Uterus (tissue), 4 donors: ENCODE data around the gene CHST15. TPM values are rescaled to one million over a fixed set of nuclear protein-coding genes. Genes with fewer than 3 reads are reported as not detected.
A peak's percentile ranks its signal among the peaks of the same experiment; 100 is the strongest.

ENCODE experiments used
- DNase-seq, 2 donors: peaks; one replicate each; pipeline ENCODE4 v3.0.0-alpha.2; 2019 to 2020
- H3K27ac ChIP-seq, 2 donors: fragments of 200-600 bp; sonication (generic); 1 replicate in 1 of 2; 2 replicates in 1 of 2; pipeline ENCODE4 v1.5.1; 2016 to 2018
- H3K27me3 ChIP-seq, 2 donors: fragments of 200-600 bp; sonication (generic); one replicate each; pipeline ENCODE4 v1.5.1; 2018 to 2019; ENCODE audit warnings: control low read depth in 1 of 2
- H3K36me3 ChIP-seq, 2 donors: fragments of 200-600 bp; sonication (generic); one replicate each; pipeline ENCODE4 v1.5.1; 2019; ENCODE audit warnings: control low read depth in 1 of 2
- H3K4me1 ChIP-seq, 2 donors: fragments of 200-600 bp; sonication (generic); one replicate each; pipeline ENCODE4 v1.5.1; 2018 to 2019; ENCODE audit warnings: control low read depth in 1 of 2
- H3K4me3 ChIP-seq, 2 donors: fragments of 200-600 bp; sonication (generic); 1 replicate in 1 of 2; 2 replicates in 1 of 2; pipeline ENCODE4 v1.5.1; 2018 to 2019; ENCODE audit warnings: mild to moderate bottlenecking in 1 of 2
- H3K9me3 ChIP-seq, 2 donors: fragments of 200-600 bp; sonication (generic); one replicate each; pipeline ENCODE4 v1.5.1; 2019; ENCODE audit warnings: control low read depth in 1 of 2
- CTCF ChIP-seq, 4 experiments: fragments of 200-600 bp in 2 of 4; fragments of 450-650 bp in 2 of 4; sonication (generic) in 2 of 4; IDR thresholded peaks; one replicate each; pipeline ENCODE4 v1.5.1; 2016 to 2019; ENCODE audit warnings: antibody characterized with exemption in 4 of 4, mild to moderate bottlenecking in 2 of 4, moderate library complexity in 1 of 4
- POLR2A ChIP-seq, 2 donors: fragments of 450-650 bp; IDR thresholded peaks; one replicate each; pipeline ENCODE4 v1.6.1; 2016; ENCODE audit warnings: antibody characterized with exemption in 2 of 2, mild to moderate bottlenecking in 1 of 2, moderate library complexity in 1 of 2
- intact Hi-C: fragments of 100-400 bp; cut with DNase I; formaldehyde crosslinking; loops from one replicate; pipeline ENCODE4 v1.15.1; 2023; ENCODE audit warnings: low total_unique reads
- total RNA-seq, 4 donors: library from RNA; depleted of rRNA in 3 of 4; stranded (reverse); fragments of >200 nt in 3 of 4; gene quantifications; one replicate each; pipeline versions ENCODE4 v1.1.0 to v1.2.4, GENCODE V29; 2014 to 2023
- donor health status: DM: yes; HTN: yes; CAD: no.

The CHST15 gene
- total RNA-seq, 4 donors from 2014 or later = 9.7 to 28.5 (median 17.8) TPM

- H3K4me1 ChIP-seq = no peaks in the 10 kb centered on the region
- H3K27ac ChIP-seq = peak overlapping the region; percentile 58 to 71
- peak overlapping the region in 1 of 2 donors; percentile 11 for H3K4me3 ChIP-seq
- no peaks in the 10 kb centered on the region for H3K27me3 ChIP-seq
- peak; percentile 53 to 71 for DNase-seq
- intact Hi-C loops = no loop called here
- no peaks in the 10 kb centered on the region for H3K9me3 ChIP-seq
- no peaks in the 10 kb centered on the region for H3K36me3 ChIP-seq
- TF ChIP-seq POLR2A (IDR thresholded peaks at IDR 0.05) = no peak
- TF ChIP-seq CTCF (IDR thresholded peaks at IDR 0.05) = no peak
These were observed 29.4 kb downstream of the CHST15 start for GRCh38 chr10:124063750-124064603.

- Histone ChIP-seq H3K4me3 (no peak overlapping the region), H3K36me3 (no peaks in the 10 kb centered on the region), H3K27ac (peak overlapping the region; percentile 58 to 71), H3K4me1 (no peaks in the 10 kb centered on the region), H3K27me3 (no peaks in the 10 kb centered on the region), H3K9me3 (no peaks in the 10 kb centered on the region)
- TF ChIP-seq POLR2A (IDR thresholded peaks at IDR 0.05) = no peak
- no peak for TF ChIP-seq CTCF (IDR thresholded peaks at IDR 0.05)
- intact Hi-C loops = no loop called here
- no peak for DNase-seq
These were observed 31.0 kb downstream of the CHST15 start for GRCh38 chr10:124062390-124062789.

GRCh38 chr10:124061030-124061429 is 32.4 kb downstream of the CHST15 start:
- no peaks in the 10 kb centered on the region for H3K4me1 ChIP-seq
- no peaks in the 10 kb centered on the region for H3K9me3 ChIP-seq
- H3K27ac ChIP-seq = no peak overlapping the region
- TF ChIP-seq POLR2A (IDR thresholded peaks at IDR 0.05) (no peak), CTCF (IDR thresholded peaks at IDR 0.05) (no peak)
- H3K27me3 ChIP-seq = no peaks in the 10 kb centered on the region
- no peaks in the 10 kb centered on the region for H3K36me3 ChIP-seq
- intact Hi-C loops = no loop called here
- no peak for DNase-seq
- H3K4me3 ChIP-seq = no peak overlapping the region

- Histone ChIP-seq H3K9me3 (no peaks in the 10 kb centered on the region), H3K4me1 (no peaks in the 10 kb centered on the region), H3K36me3 (no peaks in the 10 kb centered on the region), H3K27ac (no peak overlapping the region), H3K4me3 (no peak overlapping the region), H3K27me3 (no peaks in the 10 kb centered on the region)
- TF ChIP-seq POLR2A (IDR thresholded peaks at IDR 0.05) = no peak
- TF ChIP-seq CTCF (IDR thresholded peaks at IDR 0.05) = no peak
- intact Hi-C loops = no loop called here
- no peak for DNase-seq
These were observed 33.2 kb downstream of the CHST15 start for GRCh38 chr10:124060148-124060720.

- TF ChIP-seq POLR2A (IDR thresholded peaks at IDR 0.05) (no peak), CTCF (IDR thresholded peaks at IDR 0.05) (no peak)
- H3K9me3 ChIP-seq = no peaks in the 10 kb centered on the region
- H3K4me3 ChIP-seq = no peak overlapping the region
- intact Hi-C loops = no loop called here
- DNase-seq = no peak
- no peaks in the 10 kb centered on the region for H3K4me1 ChIP-seq
- no peaks in the 10 kb centered on the region for H3K36me3 ChIP-seq
- H3K27me3 ChIP-seq = no peaks in the 10 kb centered on the region
- no peak overlapping the region for H3K27ac ChIP-seq
These were observed 33.8 kb downstream of the CHST15 start for GRCh38 chr10:124059551-124059950.
